ENCODE results near the gene GNMT. TPM values are rescaled to one million over a fixed set of nuclear protein-coding genes. Genes with fewer than 3 reads are reported as not detected.
A peak's percentile ranks its signal among the peaks of the same experiment; 100 is the strongest.

Gene GNMT
- polyA plus RNA-seq, 1 donor from 2014 or later = 0.97 TPM

GRCh38 chr6:43006251-43006650 is 45.7 kb downstream of the GNMT start:
- Histone ChIP-seq H3K9me2 (ENCODE audit: insufficient read depth, low read length) (no peaks in the 10 kb centered on the region), H3K9me3 (ENCODE audit: low read length) (no peaks in the 10 kb centered on the region), H3F3A (ENCODE audit: insufficient read depth, low read length, poor library complexity, severe bottlenecking) (no peaks in the 10 kb centered on the region), H3K9ac (ENCODE audit: low read length) (no peak overlapping the region), H3K4me3 (ENCODE audit: low read length) (no peak overlapping the region), H3K27me3 (ENCODE audit: insufficient read depth, low read depth, low read length) (no peaks in the 10 kb centered on the region), H4K20me1 (ENCODE audit: insufficient read depth) (no peaks in the 10 kb centered on the region), H3K27ac (ENCODE audit: low read length) (no peak overlapping the region), H2AFZ (ENCODE audit: low read depth, low read length) (no peak overlapping the region), H3K79me2 (replicated peaks; ENCODE audit: insufficient read depth, low read length) (no peaks in the 10 kb centered on the region), H3K36me3 (ENCODE audit: insufficient read depth, low read length) (no peaks in the 10 kb centered on the region), H3K4me2 (ENCODE audit: low read length) (no peak overlapping the region)
- no peak for TF ChIP-seq POLR2AphosphoS5 (IDR thresholded peaks at IDR 0.05)
- TF ChIP-seq MXI1 (conservative IDR thresholded peaks at IDR 0.05; ENCODE audit: poor library complexity, severe bottlenecking) = no peak

DNA sequence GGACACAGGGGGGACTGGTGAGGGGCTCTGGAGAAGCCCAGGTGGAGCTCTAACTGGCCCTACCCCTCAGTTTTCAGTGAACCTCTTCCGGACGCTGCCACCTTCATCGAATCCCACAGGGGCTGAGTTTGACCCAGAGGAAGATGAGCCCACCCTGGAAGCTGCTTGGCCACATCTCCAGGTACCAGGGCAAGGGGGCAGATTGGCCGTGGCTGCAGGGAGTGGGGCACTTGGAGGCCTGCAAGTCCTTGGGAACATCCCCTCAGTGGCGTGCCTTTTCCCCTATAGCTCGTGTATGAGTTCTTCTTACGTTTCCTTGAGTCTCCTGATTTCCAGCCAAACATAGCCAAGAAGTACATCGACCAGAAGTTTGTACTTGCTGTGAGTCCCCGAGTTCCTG is 46.6 kb downstream of the GNMT start:
- no peak overlapping the region for H3K27ac ChIP-seq (ENCODE audit: low read length)
- H3K36me3 ChIP-seq (ENCODE audit: insufficient read depth, low read length) = no peaks in the 10 kb centered on the region

GRCh38 chr6:43009124-43009523 is 48.6 kb downstream of the GNMT start:
- H3K27ac ChIP-seq (ENCODE audit: low read length) = no peak overlapping the region
- TF ChIP-seq EZH2 (IDR thresholded peaks at IDR 0.05; ENCODE audit: borderline replicate concordance, insufficient read depth, low read length, poor library complexity, severe bottlenecking) (no peak), EP300 (conservative IDR thresholded peaks at IDR 0.05; ENCODE audit: poor library complexity, severe bottlenecking) (no peak), SMC3 (conservative IDR thresholded peaks at IDR 0.05; ENCODE audit: poor library complexity) (peak; percentile 70), RAD21 (conservative IDR thresholded peaks at IDR 0.05) (peak; percentile 64)
- TF ChIP-seq, protein P1, sequence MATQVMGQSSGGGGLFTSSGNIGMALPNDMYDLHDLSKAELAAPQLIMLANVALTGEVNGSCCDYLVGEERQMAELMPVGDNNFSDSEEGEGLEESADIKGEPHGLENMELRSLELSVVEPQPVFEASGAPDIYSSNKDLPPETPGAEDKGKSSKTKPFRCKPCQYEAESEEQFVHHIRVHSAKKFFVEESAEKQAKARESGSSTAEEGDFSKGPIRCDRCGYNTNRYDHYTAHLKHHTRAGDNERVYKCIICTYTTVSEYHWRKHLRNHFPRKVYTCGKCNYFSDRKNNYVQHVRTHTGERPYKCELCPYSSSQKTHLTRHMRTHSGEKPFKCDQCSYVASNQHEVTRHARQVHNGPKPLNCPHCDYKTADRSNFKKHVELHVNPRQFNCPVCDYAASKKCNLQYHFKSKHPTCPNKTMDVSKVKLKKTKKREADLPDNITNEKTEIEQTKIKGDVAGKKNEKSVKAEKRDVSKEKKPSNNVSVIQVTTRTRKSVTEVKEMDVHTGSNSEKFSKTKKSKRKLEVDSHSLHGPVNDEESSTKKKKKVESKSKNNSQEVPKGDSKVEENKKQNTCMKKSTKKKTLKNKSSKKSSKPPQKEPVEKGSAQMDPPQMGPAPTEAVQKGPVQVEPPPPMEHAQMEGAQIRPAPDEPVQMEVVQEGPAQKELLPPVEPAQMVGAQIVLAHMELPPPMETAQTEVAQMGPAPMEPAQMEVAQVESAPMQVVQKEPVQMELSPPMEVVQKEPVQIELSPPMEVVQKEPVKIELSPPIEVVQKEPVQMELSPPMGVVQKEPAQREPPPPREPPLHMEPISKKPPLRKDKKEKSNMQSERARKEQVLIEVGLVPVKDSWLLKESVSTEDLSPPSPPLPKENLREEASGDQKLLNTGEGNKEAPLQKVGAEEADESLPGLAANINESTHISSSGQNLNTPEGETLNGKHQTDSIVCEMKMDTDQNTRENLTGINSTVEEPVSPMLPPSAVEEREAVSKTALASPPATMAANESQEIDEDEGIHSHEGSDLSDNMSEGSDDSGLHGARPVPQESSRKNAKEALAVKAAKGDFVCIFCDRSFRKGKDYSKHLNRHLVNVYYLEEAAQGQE (IDR thresholded peaks at IDR 0.05; ENCODE audit: borderline replicate concordance) = no peak

More for the DNA sequence above, 46.6 kb downstream of the GNMT start:
- Histone ChIP-seq H3K4me2 (ENCODE audit: low read length) (no peak overlapping the region), H3K27me3 (ENCODE audit: insufficient read depth, low read depth, low read length) (no peaks in the 10 kb centered on the region), H4K20me1 (ENCODE audit: insufficient read depth) (no peaks in the 10 kb centered on the region), H3K9ac (ENCODE audit: low read length) (no peak overlapping the region), H3K9me3 (ENCODE audit: low read length) (no peaks in the 10 kb centered on the region), H3K79me2 (replicated peaks; ENCODE audit: insufficient read depth, low read length) (no peaks in the 10 kb centered on the region), H2AFZ (ENCODE audit: low read depth, low read length) (no peak overlapping the region), H3F3A (ENCODE audit: insufficient read depth, low read length, poor library complexity, severe bottlenecking) (no peaks in the 10 kb centered on the region), H3K9me2 (ENCODE audit: insufficient read depth, low read length) (no peaks in the 10 kb centered on the region), H3K4me3 (ENCODE audit: low read length) (no peak overlapping the region)
- TF ChIP-seq EZH2 (IDR thresholded peaks at IDR 0.05; ENCODE audit: borderline replicate concordance, insufficient read depth, low read length, poor library complexity, severe bottlenecking) (no peak), EP300 (conservative IDR thresholded peaks at IDR 0.05; ENCODE audit: poor library complexity, severe bottlenecking) (no peak), TAF1 (IDR thresholded peaks at IDR 0.05; ENCODE audit: low read depth) (no peak), SMC3 (conservative IDR thresholded peaks at IDR 0.05; ENCODE audit: poor library complexity) (no peak), RAD21 (conservative IDR thresholded peaks at IDR 0.05) (no peak), MXI1 (conservative IDR thresholded peaks at IDR 0.05; ENCODE audit: poor library complexity, severe bottlenecking) (no peak)
- TF ChIP-seq, protein P2, sequence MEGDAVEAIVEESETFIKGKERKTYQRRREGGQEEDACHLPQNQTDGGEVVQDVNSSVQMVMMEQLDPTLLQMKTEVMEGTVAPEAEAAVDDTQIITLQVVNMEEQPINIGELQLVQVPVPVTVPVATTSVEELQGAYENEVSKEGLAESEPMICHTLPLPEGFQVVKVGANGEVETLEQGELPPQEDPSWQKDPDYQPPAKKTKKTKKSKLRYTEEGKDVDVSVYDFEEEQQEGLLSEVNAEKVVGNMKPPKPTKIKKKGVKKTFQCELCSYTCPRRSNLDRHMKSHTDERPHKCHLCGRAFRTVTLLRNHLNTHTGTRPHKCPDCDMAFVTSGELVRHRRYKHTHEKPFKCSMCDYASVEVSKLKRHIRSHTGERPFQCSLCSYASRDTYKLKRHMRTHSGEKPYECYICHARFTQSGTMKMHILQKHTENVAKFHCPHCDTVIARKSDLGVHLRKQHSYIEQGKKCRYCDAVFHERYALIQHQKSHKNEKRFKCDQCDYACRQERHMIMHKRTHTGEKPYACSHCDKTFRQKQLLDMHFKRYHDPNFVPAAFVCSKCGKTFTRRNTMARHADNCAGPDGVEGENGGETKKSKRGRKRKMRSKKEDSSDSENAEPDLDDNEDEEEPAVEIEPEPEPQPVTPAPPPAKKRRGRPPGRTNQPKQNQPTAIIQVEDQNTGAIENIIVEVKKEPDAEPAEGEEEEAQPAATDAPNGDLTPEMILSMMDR (IDR thresholded peaks at IDR 0.05; ENCODE audit: poor library complexity, severe bottlenecking) = no peak
- TF ChIP-seq, protein P1 (IDR thresholded peaks at IDR 0.05; ENCODE audit: borderline replicate concordance) = no peak

More at GRCh38 chr6:43009124-43009523, 48.6 kb downstream of the GNMT start:
- Histone ChIP-seq H3F3A (ENCODE audit: insufficient read depth, low read length, poor library complexity, severe bottlenecking) (no peaks in the 10 kb centered on the region), H3K79me2 (replicated peaks; ENCODE audit: insufficient read depth, low read length) (peaks cover 10% of the 10 kb centered on the region), H4K20me1 (ENCODE audit: insufficient read depth) (no peaks in the 10 kb centered on the region), H3K9ac (ENCODE audit: low read length) (no peak overlapping the region), H2AFZ (ENCODE audit: low read depth, low read length) (no peak overlapping the region), H3K36me3 (ENCODE audit: insufficient read depth, low read length) (no peaks in the 10 kb centered on the region), H3K9me3 (ENCODE audit: low read length) (no peaks in the 10 kb centered on the region), H3K9me2 (ENCODE audit: insufficient read depth, low read length) (no peaks in the 10 kb centered on the region), H3K4me3 (ENCODE audit: low read length) (no peak overlapping the region), H3K27me3 (ENCODE audit: insufficient read depth, low read depth, low read length) (no peaks in the 10 kb centered on the region), H3K4me2 (ENCODE audit: low read length) (no peak overlapping the region)

Measured in neural cell (in vitro differentiated cells).